Measurements from ENCODE around the gene RAD51B.

Gene RAD51B

DNA sequence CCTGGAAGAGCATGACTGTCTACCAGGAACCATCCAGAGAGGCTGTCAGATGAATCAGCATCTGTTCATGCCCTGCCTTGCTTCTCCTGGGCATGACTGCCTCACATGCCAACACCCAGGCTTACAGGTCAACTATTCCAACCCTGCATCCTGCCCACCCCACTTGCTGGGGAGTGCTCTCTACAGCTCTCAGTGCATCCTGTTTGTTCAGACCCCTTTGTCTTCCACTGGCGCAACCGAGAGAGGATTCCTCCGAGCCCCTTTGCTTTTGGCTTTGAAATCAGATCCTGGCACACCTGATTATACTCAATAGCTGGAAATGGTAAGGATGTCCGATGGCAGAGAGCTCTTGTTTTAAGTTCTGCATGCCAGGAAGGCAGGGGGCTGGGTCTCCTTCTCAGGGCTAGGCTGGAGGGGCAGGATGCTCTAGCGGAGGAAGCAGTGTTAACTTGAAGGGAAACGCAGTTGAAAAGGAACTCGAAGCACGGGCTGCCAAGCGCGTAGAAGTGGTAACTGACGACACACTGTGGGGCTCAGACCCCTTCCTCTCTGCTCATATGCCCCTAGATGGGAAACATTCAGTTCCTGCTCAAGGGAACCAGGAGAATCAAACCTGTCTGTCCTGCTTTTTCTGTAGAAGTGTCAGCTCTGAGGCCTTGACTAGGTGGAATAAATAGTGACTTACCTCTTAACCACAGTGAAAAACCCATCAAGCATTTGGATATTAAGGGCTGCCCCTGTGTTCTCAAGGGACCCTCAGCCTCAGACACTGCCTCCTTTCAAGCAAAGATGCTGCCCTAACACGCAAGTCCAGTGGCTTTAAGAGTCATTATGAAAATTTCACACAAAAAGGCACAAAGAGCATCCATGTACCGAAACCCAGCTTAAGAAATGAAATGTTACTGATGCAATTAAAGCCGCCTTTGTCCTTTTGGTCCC is 675.8 kb downstream of the RAD51B start:
- no peaks in the 10 kb centered on the region for H3K9me3 ChIP-seq (ENCODE audit: control insufficient read depth, low read depth, low read length)
- no peak overlapping the region for H3K4me3 ChIP-seq (ENCODE audit: low read length)
- H3K4me1 ChIP-seq (ENCODE audit: control insufficient read depth, low read depth, low read length): peaks cover 22% of the 10 kb centered on the region
- no peak overlapping the region for H3K27ac ChIP-seq (ENCODE audit: low read length)
- no peaks in the 10 kb centered on the region for H3K36me3 ChIP-seq (ENCODE audit: control insufficient read depth, low read depth, low read length)
- no peak overlapping the region for H3K9ac ChIP-seq (ENCODE audit: low read length)
- H3K27me3 ChIP-seq (ENCODE audit: control insufficient read depth, insufficient read depth, low read length): no peaks in the 10 kb centered on the region

DNA sequence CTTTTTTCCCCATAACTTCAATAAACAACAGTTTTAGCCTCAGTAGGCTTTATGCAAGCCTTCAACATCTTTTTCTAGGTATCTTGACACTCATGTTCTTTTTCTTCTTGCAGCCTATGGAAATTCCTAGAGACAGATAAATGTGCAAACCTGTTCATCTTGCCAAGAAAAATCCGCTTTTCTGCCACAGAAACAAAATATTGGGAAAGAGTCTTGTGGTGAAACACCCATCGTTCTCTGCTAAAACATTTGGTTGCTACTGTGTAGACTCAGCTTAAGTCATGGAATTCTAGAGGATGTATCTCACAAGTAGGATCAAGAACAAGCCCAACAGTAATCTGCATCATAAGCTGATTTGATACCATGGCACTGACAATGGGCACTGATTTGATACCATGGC is 677.4 kb downstream of the RAD51B start:
- Histone ChIP-seq H3K9me3 (ENCODE audit: control insufficient read depth, low read depth, low read length) (no peaks in the 10 kb centered on the region), H3K4me3 (ENCODE audit: low read length) (no peak overlapping the region), H3K4me1 (ENCODE audit: control insufficient read depth, low read depth, low read length) (peaks cover 15% of the 10 kb centered on the region), H3K9ac (ENCODE audit: low read length) (no peak overlapping the region), H3K27ac (ENCODE audit: low read length) (no peak overlapping the region), H3K36me3 (ENCODE audit: control insufficient read depth, low read depth, low read length) (no peaks in the 10 kb centered on the region), H3K27me3 (ENCODE audit: control insufficient read depth, insufficient read depth, low read length) (no peaks in the 10 kb centered on the region)

DNA sequence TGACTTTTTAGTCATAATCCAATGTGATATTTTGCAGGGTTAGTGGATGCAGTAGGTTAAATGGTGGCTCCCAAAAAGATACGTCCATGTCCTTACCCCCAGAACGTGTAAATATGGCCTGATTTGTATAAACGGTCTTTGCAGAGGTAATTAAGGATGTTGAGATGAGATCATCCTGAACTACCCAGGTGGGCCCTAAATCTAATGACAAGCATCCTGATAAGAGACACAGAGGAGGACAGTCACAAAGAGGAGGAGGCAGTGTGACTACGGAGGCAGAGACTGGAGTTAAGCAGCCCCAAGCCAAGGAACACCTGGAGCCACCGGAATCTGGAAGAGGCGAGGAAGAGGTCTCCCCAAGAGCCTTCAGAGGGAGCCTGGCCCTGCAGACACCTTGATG is 679.9 kb downstream of the RAD51B start:
- no peak overlapping the region for H3K27ac ChIP-seq (ENCODE audit: low read length)

DNA sequence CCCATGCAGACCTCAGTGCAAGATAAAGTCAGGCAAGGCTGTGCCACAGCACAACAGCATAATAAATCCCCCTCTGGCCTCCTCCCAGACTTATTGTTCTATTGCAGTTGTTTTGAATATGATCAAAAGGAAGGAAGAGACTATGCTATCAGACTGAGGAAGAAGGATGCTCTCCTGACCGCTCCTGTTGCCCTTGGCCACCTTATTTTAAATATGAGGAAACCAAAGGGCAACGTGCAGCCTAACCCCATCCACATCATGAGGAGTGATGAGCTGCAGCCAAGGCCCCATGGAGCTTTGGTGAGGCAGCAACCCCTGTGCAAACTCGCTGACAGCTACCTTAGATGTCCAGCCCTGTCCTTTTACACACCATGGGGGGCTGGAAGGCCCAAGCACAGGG is 681.6 kb downstream of the RAD51B start:
- no peak overlapping the region for H3K9ac ChIP-seq (ENCODE audit: low read length)
- H3K4me3 ChIP-seq (ENCODE audit: low read length): no peak overlapping the region
- H3K9me3 ChIP-seq (ENCODE audit: control insufficient read depth, low read depth, low read length): no peaks in the 10 kb centered on the region
- H3K36me3 ChIP-seq (ENCODE audit: control insufficient read depth, low read depth, low read length): no peaks in the 10 kb centered on the region
- no peak overlapping the region for H3K27ac ChIP-seq (ENCODE audit: low read length)
- H3K4me1 ChIP-seq (ENCODE audit: control insufficient read depth, low read depth, low read length): peaks cover 11% of the 10 kb centered on the region
- no peaks in the 10 kb centered on the region for H3K27me3 ChIP-seq (ENCODE audit: control insufficient read depth, insufficient read depth, low read length)

More for the DNA sequence above, 679.9 kb downstream of the RAD51B start:
- Histone ChIP-seq H3K9ac (ENCODE audit: low read length) (no peak overlapping the region), H3K4me1 (ENCODE audit: control insufficient read depth, low read depth, low read length) (no peaks in the 10 kb centered on the region), H3K36me3 (ENCODE audit: control insufficient read depth, low read depth, low read length) (no peaks in the 10 kb centered on the region), H3K4me3 (ENCODE audit: low read length) (no peak overlapping the region), H3K27me3 (ENCODE audit: control insufficient read depth, insufficient read depth, low read length) (no peaks in the 10 kb centered on the region), H3K9me3 (ENCODE audit: control insufficient read depth, low read depth, low read length) (no peaks in the 10 kb centered on the region)

DNA sequence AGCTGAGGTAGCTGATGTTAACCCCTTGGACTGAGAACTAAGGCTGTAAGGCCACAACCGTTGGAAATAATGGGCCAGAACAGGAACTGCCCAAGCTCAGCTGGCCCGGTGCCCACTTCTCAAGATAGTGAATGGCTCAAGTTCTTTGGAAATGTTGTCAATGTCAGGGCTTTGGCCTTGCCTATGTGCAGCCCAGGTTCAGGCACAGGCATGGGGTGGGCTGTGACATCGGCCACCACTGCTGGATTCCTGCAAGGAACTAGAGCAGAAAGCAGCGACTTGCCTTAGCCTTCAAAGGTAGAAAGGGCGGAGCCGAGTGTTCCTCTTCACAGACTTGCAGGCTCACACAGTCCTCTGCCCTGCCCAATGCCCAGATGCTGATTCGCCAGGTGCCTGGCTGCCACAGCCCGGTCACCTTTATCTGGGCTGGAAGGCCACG is 682.1 kb downstream of the RAD51B start:
- no peaks in the 10 kb centered on the region for H3K27me3 ChIP-seq (ENCODE audit: control insufficient read depth, insufficient read depth, low read length)
- no peak overlapping the region for H3K4me3 ChIP-seq (ENCODE audit: low read length)
- no peaks in the 10 kb centered on the region for H3K36me3 ChIP-seq (ENCODE audit: control insufficient read depth, low read depth, low read length)

DNA sequence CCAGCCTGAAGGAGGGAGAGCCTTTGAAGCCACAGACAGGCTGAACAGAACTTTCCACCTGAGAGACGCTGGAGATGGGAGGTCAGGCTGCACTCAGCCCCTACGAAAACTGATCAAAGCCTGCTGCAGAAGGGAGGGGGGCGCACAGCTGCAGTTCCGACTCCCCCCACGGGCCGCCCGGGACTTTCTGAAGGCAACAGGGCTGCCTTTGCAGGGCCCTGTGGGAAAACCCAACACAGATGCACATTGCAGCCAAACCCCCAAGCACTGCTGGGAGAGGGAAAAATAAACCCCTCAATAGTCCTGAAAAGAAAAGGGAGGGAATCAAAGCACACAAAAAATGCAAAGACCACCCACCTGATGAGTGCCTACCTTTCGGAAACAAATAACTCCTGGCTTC is 682.7 kb downstream of the RAD51B start:
- Histone ChIP-seq H3K9me3 (ENCODE audit: control insufficient read depth, low read depth, low read length) (no peaks in the 10 kb centered on the region), H3K27me3 (ENCODE audit: control insufficient read depth, insufficient read depth, low read length) (no peaks in the 10 kb centered on the region), H3K36me3 (ENCODE audit: control insufficient read depth, low read depth, low read length) (no peaks in the 10 kb centered on the region), H3K4me1 (ENCODE audit: control insufficient read depth, low read depth, low read length) (peaks cover 13% of the 10 kb centered on the region), H3K27ac (ENCODE audit: low read length) (no peak overlapping the region), H3K9ac (ENCODE audit: low read length) (no peak overlapping the region), H3K4me3 (ENCODE audit: low read length) (no peak overlapping the region)

More for the DNA sequence above, 682.1 kb downstream of the RAD51B start:
- H3K27ac ChIP-seq (ENCODE audit: low read length): no peak overlapping the region
- peaks cover 13% of the 10 kb centered on the region for H3K4me1 ChIP-seq (ENCODE audit: control insufficient read depth, low read depth, low read length)
- H3K9ac ChIP-seq (ENCODE audit: low read length): no peak overlapping the region
- no peaks in the 10 kb centered on the region for H3K9me3 ChIP-seq (ENCODE audit: control insufficient read depth, low read depth, low read length)

DNA sequence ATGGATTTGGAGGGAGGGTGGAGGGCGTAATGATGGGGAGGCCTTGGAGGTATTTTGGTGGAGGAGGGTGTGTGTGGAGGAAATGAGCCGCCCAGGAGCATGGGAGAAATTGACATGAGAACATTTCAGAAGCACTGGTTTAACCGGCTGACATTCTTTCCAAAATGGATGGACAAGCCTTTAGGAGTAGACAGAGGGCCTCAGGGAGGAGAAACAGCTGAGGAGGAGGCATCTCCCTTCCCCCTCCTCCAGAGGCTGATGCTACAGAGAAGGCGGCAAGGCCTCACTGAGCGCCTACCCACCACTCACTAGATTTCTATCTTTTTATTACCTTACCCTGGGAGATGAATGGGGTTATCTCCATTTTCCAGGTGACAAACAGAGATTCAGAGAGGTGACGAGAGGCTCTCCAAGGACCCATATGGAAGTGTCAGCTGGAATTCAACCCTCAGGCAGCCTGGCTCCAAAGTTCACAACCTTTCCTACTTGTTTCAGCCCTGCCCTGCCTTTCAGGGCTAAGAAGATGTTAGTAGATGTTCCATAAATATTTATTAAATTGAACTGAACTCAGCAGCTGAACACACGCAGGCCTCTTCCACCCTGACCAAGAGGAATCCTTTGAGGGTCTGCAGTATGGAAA is 683.7 kb downstream of the RAD51B start:
- H3K9me3 ChIP-seq (ENCODE audit: control insufficient read depth, low read depth, low read length): no peaks in the 10 kb centered on the region
- peaks cover 13% of the 10 kb centered on the region for H3K4me1 ChIP-seq (ENCODE audit: control insufficient read depth, low read depth, low read length)
- no peak overlapping the region for H3K4me3 ChIP-seq (ENCODE audit: low read length)
- H3K27ac ChIP-seq (ENCODE audit: low read length): no peak overlapping the region
- H3K27me3 ChIP-seq (ENCODE audit: control insufficient read depth, insufficient read depth, low read length): no peaks in the 10 kb centered on the region
- no peaks in the 10 kb centered on the region for H3K36me3 ChIP-seq (ENCODE audit: control insufficient read depth, low read depth, low read length)
- no peak overlapping the region for H3K9ac ChIP-seq (ENCODE audit: low read length)

DNA sequence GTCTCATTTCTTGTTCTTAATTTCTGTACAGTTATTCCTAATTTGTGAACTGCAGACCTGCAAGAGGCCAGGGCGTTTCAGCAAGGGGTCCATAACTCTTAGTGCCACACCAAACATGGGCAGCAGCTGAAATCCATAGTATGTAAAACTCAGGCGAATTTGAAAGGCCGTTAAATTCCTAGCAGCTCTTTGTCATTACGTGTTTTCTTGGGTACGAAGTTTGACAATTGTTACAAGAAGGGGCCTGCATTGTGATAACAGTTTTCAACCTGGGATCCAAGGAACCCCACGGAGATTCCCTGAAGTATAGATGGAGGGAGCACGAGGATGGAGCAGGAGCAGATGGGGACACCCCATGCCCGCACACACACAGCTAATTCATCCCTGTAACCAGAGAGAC is 685.3 kb downstream of the RAD51B start:
- Histone ChIP-seq H3K27me3 (ENCODE audit: control insufficient read depth, insufficient read depth, low read length) (no peaks in the 10 kb centered on the region), H3K4me1 (ENCODE audit: control insufficient read depth, low read depth, low read length) (peaks cover 13% of the 10 kb centered on the region), H3K4me3 (ENCODE audit: low read length) (no peak overlapping the region), H3K27ac (ENCODE audit: low read length) (no peak overlapping the region), H3K9ac (ENCODE audit: low read length) (no peak overlapping the region), H3K9me3 (ENCODE audit: control insufficient read depth, low read depth, low read length) (no peaks in the 10 kb centered on the region), H3K36me3 (ENCODE audit: control insufficient read depth, low read depth, low read length) (no peaks in the 10 kb centered on the region)

DNA sequence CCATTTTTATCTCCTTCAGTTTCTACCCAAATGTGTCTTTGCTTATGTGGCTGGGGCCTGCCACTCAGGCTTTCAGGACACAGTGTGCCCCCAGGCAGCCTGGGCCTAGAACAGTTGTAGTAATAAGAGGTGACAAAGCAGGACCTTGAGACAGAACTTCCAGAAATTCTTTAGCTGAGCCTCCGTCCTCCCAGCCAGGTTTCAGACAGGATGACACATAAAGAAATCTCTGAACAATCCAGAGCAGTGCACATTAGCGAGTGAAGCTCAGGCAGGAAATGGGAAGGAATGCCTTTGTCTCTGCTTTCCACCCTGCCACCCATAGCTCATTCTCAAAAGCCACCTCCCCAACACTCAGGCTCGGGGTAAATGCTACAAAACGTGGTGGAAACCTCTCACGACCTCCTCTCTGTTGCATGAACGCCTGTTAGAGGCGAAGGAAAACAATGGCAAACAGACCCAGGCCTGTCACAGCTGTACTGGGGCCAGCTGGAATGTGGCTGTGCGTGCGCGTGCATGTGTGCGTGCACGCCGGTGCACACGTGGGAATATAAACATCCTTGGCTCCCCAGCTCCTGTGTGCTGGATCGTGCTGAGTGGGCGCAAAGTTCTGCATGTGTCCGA is 686.6 kb downstream of the RAD51B start:
- Histone ChIP-seq H3K36me3 (ENCODE audit: control insufficient read depth, low read depth, low read length) (no peaks in the 10 kb centered on the region), H3K9ac (ENCODE audit: low read length) (no peak overlapping the region), H3K9me3 (ENCODE audit: control insufficient read depth, low read depth, low read length) (no peaks in the 10 kb centered on the region), H3K4me3 (ENCODE audit: low read length) (no peak overlapping the region), H3K4me1 (ENCODE audit: control insufficient read depth, low read depth, low read length) (peaks cover 13% of the 10 kb centered on the region), H3K27ac (ENCODE audit: low read length) (no peak overlapping the region), H3K27me3 (ENCODE audit: control insufficient read depth, insufficient read depth, low read length) (no peaks in the 10 kb centered on the region)

DNA sequence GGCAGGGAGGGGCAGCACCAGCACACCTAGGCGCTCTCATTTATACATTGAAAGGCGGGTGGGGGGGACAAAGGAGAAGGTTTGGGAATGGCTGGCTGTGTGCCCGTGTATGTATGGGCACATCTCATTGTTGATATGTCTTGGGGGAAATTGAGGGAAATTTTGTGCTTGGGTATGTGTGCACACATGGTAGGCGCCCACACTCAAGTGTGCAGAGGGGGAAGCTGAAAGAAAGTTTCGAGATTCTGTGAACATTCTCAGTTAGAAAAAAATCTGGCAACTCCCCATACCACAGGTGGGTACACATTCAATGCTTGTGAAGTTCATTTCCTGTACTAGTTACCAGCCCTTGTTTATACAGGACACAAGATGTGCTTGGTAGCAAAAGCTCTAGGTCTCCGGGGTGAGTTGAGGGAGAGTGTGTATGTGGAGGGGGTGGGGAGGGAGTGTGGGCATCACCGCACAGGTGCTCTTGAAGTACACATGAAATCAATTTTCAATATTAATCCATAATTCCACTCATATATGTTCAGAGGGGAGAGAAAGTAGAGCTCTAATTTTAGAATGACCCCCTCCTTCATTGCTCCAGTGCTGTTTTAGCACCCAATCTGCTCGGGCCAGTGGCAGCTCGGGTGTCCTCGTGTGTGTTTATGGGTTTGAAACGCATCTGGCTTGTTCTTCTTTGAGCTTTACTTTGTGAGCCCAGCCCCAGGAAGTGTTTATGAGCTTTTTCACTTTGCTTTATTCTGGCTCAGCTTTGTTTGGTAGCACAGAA is 687.3 kb downstream of the RAD51B start:
- no peak overlapping the region for H3K27ac ChIP-seq (ENCODE audit: low read length)
- no peak overlapping the region for H3K9ac ChIP-seq (ENCODE audit: low read length)
- peaks cover 13% of the 10 kb centered on the region for H3K4me1 ChIP-seq (ENCODE audit: control insufficient read depth, low read depth, low read length)
- H3K9me3 ChIP-seq (ENCODE audit: control insufficient read depth, low read depth, low read length): no peaks in the 10 kb centered on the region
- H3K36me3 ChIP-seq (ENCODE audit: control insufficient read depth, low read depth, low read length): no peaks in the 10 kb centered on the region
- no peak overlapping the region for H3K4me3 ChIP-seq (ENCODE audit: low read length)
- H3K27me3 ChIP-seq (ENCODE audit: control insufficient read depth, insufficient read depth, low read length): no peaks in the 10 kb centered on the region

DNA sequence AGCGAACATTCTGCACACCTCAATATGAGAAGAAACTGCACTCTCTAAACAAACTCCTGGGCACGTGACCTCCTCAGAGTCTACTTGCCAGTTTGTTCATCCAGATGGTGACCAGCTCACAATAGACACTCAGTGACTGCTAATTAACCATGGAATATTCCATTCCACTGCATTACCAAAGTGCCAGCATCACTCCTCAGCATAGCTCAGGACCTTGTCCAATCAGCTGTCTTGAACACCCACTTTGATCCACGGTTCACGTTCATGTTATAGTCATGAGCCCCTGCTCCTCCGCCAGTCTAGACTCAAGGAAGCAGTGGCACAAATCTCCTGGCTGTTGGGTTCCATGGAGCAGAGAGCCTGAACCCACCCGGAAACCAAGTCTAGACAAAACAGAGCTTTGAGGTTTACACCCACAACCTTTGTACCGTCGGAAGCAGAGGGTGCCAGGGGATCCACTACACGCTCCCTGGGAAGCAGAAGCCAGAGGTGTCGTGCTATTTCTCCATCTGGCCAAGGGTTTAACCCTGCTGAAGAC is 688.0 kb downstream of the RAD51B start:
- H3K4me3 ChIP-seq (ENCODE audit: low read length): no peak overlapping the region
- no peaks in the 10 kb centered on the region for H3K36me3 ChIP-seq (ENCODE audit: control insufficient read depth, low read depth, low read length)
- no peak overlapping the region for H3K27ac ChIP-seq (ENCODE audit: low read length)
- H3K27me3 ChIP-seq (ENCODE audit: control insufficient read depth, insufficient read depth, low read length): no peaks in the 10 kb centered on the region
- peaks cover 13% of the 10 kb centered on the region for H3K4me1 ChIP-seq (ENCODE audit: control insufficient read depth, low read depth, low read length)
- H3K9ac ChIP-seq (ENCODE audit: low read length): no peak overlapping the region
- no peaks in the 10 kb centered on the region for H3K9me3 ChIP-seq (ENCODE audit: control insufficient read depth, low read depth, low read length)

Measured in iPS-18a (cell line).